Measurements from ENCODE around the gene ZDHHC8.

DNA sequence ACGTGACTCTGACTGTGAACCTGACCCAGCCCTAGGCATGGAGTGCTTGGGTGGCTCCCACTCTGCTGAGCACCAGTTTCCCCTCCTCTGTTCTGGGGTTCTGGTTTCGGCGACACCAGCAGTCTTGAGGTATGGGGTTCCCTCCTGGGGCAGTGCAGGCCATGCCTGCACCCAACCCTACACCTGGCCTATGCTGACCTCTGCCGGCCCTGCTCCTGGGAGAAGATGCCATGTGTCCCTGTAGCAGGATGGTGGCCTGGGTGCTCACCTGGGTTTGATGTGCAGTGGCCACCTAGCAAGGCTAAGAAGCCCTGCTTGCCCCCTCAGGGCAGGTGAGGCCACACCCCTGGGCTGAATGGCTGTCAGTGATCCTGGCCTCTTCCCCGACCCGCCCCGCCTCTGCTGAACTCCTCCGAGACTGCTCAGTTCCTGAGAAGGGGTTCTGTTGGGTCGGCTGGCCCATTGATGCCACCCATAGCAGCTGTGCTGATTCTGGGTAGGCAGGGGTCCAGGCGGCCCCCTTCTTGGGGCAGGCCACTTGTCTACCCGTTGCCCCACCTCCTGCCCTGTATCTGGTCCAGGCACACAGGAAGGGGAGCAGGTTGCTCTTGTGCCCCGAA, 2.4 kb downstream of the ZDHHC8 start:
- TF ChIP-seq, protein P1, sequence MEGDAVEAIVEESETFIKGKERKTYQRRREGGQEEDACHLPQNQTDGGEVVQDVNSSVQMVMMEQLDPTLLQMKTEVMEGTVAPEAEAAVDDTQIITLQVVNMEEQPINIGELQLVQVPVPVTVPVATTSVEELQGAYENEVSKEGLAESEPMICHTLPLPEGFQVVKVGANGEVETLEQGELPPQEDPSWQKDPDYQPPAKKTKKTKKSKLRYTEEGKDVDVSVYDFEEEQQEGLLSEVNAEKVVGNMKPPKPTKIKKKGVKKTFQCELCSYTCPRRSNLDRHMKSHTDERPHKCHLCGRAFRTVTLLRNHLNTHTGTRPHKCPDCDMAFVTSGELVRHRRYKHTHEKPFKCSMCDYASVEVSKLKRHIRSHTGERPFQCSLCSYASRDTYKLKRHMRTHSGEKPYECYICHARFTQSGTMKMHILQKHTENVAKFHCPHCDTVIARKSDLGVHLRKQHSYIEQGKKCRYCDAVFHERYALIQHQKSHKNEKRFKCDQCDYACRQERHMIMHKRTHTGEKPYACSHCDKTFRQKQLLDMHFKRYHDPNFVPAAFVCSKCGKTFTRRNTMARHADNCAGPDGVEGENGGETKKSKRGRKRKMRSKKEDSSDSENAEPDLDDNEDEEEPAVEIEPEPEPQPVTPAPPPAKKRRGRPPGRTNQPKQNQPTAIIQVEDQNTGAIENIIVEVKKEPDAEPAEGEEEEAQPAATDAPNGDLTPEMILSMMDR (IDR thresholded peaks at IDR 0.05; ENCODE audit: low read depth, low read length, poor library complexity, severe bottlenecking) = no peak
- TF ChIP-seq EZH2phosphoT487 (IDR thresholded peaks at IDR 0.05; ENCODE audit: borderline replicate concordance, low read length) = no peak

Measured in DOHH2 (cell line).